Spleen (tissue), 7 donors: Measurements from ENCODE around the gene ETNK1.

Experiments used
- CTCF ChIP-seq, 11 experiments: fragments of 200-600 bp in 7 of 11; fragments of 450-650 bp in 4 of 11; sonication (generic) in 4 of 11; IDR thresholded peaks in 8 of 11; conservative IDR thresholded peaks in 3 of 11; 1 replicate in 7 of 11; 2 replicates in 4 of 11; pipeline versions ENCODE4 v1.4.0 to v1.8.0; 2016 to 2021; ENCODE audit warnings: antibody characterized with exemption in 11 of 11, inconsistent platforms in 4 of 11, mild to moderate bottlenecking in 1 of 11
- POLR2A ChIP-seq, 3 donors: fragments of 450-650 bp; IDR thresholded peaks; one replicate each; pipeline ENCODE4 v1.5.1; 2017; ENCODE audit warnings: antibody characterized with exemption in 3 of 3, mild to moderate bottlenecking in 1 of 3
- POLR2AphosphoS5 ChIP-seq, 3 donors: sonication (generic); formaldehyde crosslinking; IDR thresholded peaks; one replicate each; pipeline ENCODE4 v1.5.1; 2017; ENCODE audit warnings: antibody characterized with exemption in 3 of 3
- donor health status: DM: no; HTN: no; CAD: no; lungs with moderate emphysema.
- donor health status: DM: no; HTN: no; CAD: no.
- donor health status: DM: no; HTN: no; CAD: no.

DNA sequence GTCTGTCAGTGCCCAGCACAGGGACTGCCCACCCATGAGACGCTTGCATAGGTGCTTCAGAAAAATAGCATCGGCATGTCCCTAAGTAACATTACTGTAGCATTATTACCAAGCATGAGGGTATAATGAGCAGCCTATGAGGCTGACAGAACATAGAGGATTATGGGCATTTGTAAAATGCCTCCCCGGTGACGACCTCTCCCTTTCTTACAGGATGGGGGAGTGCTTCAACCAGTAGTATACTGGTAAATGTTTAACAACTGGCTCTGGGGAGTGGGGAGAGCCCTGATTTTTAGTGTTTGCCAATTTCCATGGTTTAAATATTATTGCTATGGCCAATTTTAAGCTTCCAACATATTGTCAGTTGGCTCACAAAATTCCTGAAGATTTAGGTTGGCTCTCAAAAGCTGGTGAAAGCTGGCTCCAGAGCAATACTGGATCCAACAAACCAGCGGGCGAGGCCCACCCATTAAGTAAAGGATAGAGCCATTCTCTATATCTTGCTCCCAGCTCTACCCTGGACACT, 104.5 kb downstream of the ETNK1 start:
- TF ChIP-seq POLR2A (IDR thresholded peaks at IDR 0.05) (no peak), CTCF (IDR thresholded peaks at IDR 0.05 in 8 of 11, conservative IDR thresholded peaks at IDR 0.05 in 3 of 11) (no peak), POLR2AphosphoS5 (IDR thresholded peaks at IDR 0.05) (no peak)
